Astrocyte (in vitro differentiated cells and primary cell): ENCODE data around the gene EFTUD2. TPM values are rescaled to one million over a fixed set of nuclear protein-coding genes. Genes with fewer than 3 reads are reported as not detected.

Experiments used
- DNase-seq: peaks from one replicate; pipeline ENCODE4 v3.0.0-alpha.2; 2010; ENCODE audit warnings: low read depth
- FAIRE-seq: peaks from 2 replicates; lab custom pipeline; 2011; peaks lifted over from hg19 to GRCh38; lab: Jason Lieb, UNC
- H2AFZ ChIP-seq: 2 replicates; pipeline ENCODE4 v1.6.0; 2012; ENCODE audit warnings: low read depth, low read length, inconsistent platforms
- H3K27ac ChIP-seq: 2 replicates; pipeline ENCODE4 v1.5.1; 2011; ENCODE audit warnings: low read depth, low read length, inconsistent platforms
- H3K27me3 ChIP-seq: 2 replicates; pipeline ENCODE4 v1.6.0; 2011; ENCODE audit warnings: low read length, inconsistent platforms; ENCODE audit not compliant: insufficient read depth
- H3K36me3 ChIP-seq: 2 replicates; pipeline ENCODE4 v1.5.1; 2011; ENCODE audit warnings: low read length, inconsistent platforms; ENCODE audit not compliant: insufficient read depth
- H3K4me1 ChIP-seq: 2 replicates; pipeline ENCODE4 v1.5.1; 2011; ENCODE audit warnings: low read length, inconsistent platforms; ENCODE audit not compliant: insufficient read depth
- H3K4me2 ChIP-seq: 2 replicates; pipeline ENCODE4 v1.6.0; 2012; ENCODE audit warnings: low read length, inconsistent platforms
- H3K4me3 ChIP-seq: 2 replicates; pipeline ENCODE4 v1.5.1; 2011; ENCODE audit warnings: low read depth, mild to moderate bottlenecking, low read length, inconsistent platforms; ENCODE audit not compliant: insufficient read depth
- H3K79me2 ChIP-seq: 2 replicates; pipeline ENCODE4 v1.6.0; 2012; ENCODE audit warnings: mild to moderate bottlenecking, low read length, inconsistent platforms; ENCODE audit not compliant: insufficient read depth
- H3K9ac ChIP-seq: 2 replicates; pipeline ENCODE4 v1.6.0; 2012; ENCODE audit warnings: mild to moderate bottlenecking, low read length, inconsistent platforms
- H3K9me3 ChIP-seq: 2 replicates; pipeline ENCODE4 v1.5.1; 2012; ENCODE audit warnings: low read depth, mild to moderate bottlenecking, low read length, inconsistent platforms; ENCODE audit not compliant: insufficient read depth
- H4K20me1 ChIP-seq: 2 replicates; pipeline ENCODE4 v1.6.0; 2012; ENCODE audit warnings: low read length, inconsistent platforms; ENCODE audit not compliant: insufficient read depth
- H3K27ac Mint-ChIP-seq: one replicate; pipeline ENCODE4 v1.8.0; 2021; ENCODE audit warnings: mild to moderate bottlenecking, mixed read lengths; ENCODE audit not compliant: unreplicated experiment
- H3K27me3 Mint-ChIP-seq: one replicate; pipeline ENCODE4 v1.8.0; 2021; ENCODE audit warnings: low read depth, mixed read lengths; ENCODE audit not compliant: unreplicated experiment
- H3K36me3 Mint-ChIP-seq: one replicate; pipeline ENCODE4 v1.8.0; 2021; ENCODE audit warnings: low read depth, mixed read lengths; ENCODE audit not compliant: unreplicated experiment
- H3K4me1 Mint-ChIP-seq: one replicate; pipeline ENCODE4 v1.8.0; 2021; ENCODE audit warnings: low read depth, mixed read lengths; ENCODE audit not compliant: unreplicated experiment
- H3K4me3 Mint-ChIP-seq: one replicate; pipeline ENCODE4 v1.8.0; 2021; ENCODE audit warnings: mild to moderate bottlenecking, moderate library complexity, mixed read lengths; ENCODE audit not compliant: unreplicated experiment
- H3K9me3 Mint-ChIP-seq: one replicate; pipeline ENCODE4 v1.8.0; 2021; ENCODE audit warnings: mild to moderate bottlenecking, mixed read lengths; ENCODE audit not compliant: unreplicated experiment
- EZH2 ChIP-seq: IDR thresholded peaks from 2 replicates; pipeline ENCODE4 v1.6.1; 2012; ENCODE audit warnings: mild to moderate bottlenecking, low read length, inconsistent platforms; ENCODE audit not compliant: insufficient read depth
- total RNA-seq: library from RNA; stranded (reverse); gene quantifications from 2 replicates; pipeline ENCODE4 v1.2.1, GENCODE V29; 2021
- TF ChIP-seq, protein P1 (sequence below): IDR thresholded peaks from 2 replicates; pipeline ENCODE4 v1.5.1; 2011; ENCODE audit warnings: low read depth, mild to moderate bottlenecking, inconsistent platforms, low read length, moderate library complexity; ENCODE audit not compliant: insufficient read depth

Gene EFTUD2
- total RNA-seq, 1 donor from 2014 or later: 129 TPM

DNA sequence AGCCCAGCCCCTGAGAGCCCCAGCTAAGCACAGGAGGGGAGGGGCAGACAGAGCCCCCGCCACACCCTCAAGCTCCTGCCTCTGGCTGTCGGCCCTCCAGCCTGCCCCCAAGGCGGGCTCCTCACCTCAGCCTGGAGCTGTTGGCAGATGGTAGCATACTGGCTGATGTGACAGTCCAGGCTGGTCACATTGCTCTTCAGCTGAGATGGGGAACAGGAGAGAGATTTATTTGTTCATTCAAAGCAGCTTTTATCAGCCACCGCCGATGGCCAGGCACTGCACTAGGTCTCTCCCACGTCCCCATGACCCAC is 33.5 kb upstream of the EFTUD2 start:
- Histone ChIP-seq H3K27me3 (no peaks in the 10 kb centered on the region), H3K4me2 (no peak overlapping the region), H3K9me3 (no peaks in the 10 kb centered on the region), H3K4me3 (no peak overlapping the region), H4K20me1 (no peaks in the 10 kb centered on the region), H2AFZ (no peak overlapping the region), H3K4me1 (no peaks in the 10 kb centered on the region), H3K36me3 (peaks cover 7% of the 10 kb centered on the region), H3K79me2 (peaks cover 29% of the 10 kb centered on the region), H3K27ac (no peak overlapping the region), H3K9ac (no peak overlapping the region)
- no peaks in the 10 kb centered on the region for H3K9me3 Mint-ChIP-seq
- TF ChIP-seq EZH2: no peak
- no peak overlapping the region for H3K27ac Mint-ChIP-seq
- no peak for DNase-seq
- no peaks in the 10 kb centered on the region for H3K4me1 Mint-ChIP-seq
- FAIRE-seq: no peak
- H3K4me3 Mint-ChIP-seq: no peak overlapping the region
- H3K27me3 Mint-ChIP-seq: peaks cover 6% of the 10 kb centered on the region
- H3K36me3 Mint-ChIP-seq: no peaks in the 10 kb centered on the region

DNA sequence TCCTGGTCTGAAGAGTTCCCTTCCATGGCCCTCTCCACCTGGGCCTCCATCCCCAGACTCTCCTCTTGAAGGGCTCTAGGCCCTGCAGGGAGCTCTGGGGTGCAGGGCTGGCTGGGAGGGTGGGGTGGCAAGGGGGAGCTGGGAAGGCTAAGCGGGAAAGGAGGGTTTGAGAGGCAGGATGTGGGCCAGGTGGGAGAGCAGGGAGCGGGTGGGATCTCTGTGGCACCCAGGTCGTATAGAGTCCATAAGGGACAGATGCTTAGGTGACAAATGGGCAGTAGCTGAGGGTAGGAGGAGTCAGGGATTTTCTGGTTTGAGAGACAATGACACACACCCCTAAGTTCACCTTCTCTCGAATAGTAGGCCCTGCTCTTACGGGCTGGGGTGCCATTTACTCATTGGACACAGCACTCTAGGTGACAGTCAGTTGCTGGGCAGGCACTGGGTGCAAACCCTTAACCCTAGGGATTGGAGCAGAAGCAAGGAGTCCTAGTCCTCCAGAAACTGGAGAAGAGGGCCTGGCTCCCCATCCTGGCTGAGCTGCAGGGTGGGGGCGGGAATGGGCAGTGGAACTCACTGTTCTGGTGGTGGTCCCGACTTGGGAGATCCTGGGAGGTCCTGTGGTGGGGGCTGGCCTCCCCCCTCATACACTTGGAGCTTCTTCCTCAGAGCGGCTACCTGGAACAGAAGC is 33.0 kb upstream of the EFTUD2 start:
- Histone ChIP-seq H2AFZ (no peak overlapping the region), H3K9me3 (no peaks in the 10 kb centered on the region), H3K27me3 (no peaks in the 10 kb centered on the region), H3K9ac (no peak overlapping the region), H3K36me3 (peaks cover 9% of the 10 kb centered on the region), H3K4me2 (no peak overlapping the region), H3K4me1 (no peaks in the 10 kb centered on the region), H3K27ac (no peak overlapping the region), H3K4me3 (no peak overlapping the region), H4K20me1 (no peaks in the 10 kb centered on the region), H3K79me2 (peaks cover 24% of the 10 kb centered on the region)
- no peaks in the 10 kb centered on the region for H3K9me3 Mint-ChIP-seq
- DNase-seq (no peak), FAIRE-seq (no peak)
- peaks cover 6% of the 10 kb centered on the region for H3K27me3 Mint-ChIP-seq
- H3K27ac Mint-ChIP-seq: no peak overlapping the region
- TF ChIP-seq, protein P1, sequence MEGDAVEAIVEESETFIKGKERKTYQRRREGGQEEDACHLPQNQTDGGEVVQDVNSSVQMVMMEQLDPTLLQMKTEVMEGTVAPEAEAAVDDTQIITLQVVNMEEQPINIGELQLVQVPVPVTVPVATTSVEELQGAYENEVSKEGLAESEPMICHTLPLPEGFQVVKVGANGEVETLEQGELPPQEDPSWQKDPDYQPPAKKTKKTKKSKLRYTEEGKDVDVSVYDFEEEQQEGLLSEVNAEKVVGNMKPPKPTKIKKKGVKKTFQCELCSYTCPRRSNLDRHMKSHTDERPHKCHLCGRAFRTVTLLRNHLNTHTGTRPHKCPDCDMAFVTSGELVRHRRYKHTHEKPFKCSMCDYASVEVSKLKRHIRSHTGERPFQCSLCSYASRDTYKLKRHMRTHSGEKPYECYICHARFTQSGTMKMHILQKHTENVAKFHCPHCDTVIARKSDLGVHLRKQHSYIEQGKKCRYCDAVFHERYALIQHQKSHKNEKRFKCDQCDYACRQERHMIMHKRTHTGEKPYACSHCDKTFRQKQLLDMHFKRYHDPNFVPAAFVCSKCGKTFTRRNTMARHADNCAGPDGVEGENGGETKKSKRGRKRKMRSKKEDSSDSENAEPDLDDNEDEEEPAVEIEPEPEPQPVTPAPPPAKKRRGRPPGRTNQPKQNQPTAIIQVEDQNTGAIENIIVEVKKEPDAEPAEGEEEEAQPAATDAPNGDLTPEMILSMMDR: no peak
- no peak for TF ChIP-seq EZH2
- no peak overlapping the region for H3K4me3 Mint-ChIP-seq
- no peaks in the 10 kb centered on the region for H3K36me3 Mint-ChIP-seq
- no peaks in the 10 kb centered on the region for H3K4me1 Mint-ChIP-seq

DNA sequence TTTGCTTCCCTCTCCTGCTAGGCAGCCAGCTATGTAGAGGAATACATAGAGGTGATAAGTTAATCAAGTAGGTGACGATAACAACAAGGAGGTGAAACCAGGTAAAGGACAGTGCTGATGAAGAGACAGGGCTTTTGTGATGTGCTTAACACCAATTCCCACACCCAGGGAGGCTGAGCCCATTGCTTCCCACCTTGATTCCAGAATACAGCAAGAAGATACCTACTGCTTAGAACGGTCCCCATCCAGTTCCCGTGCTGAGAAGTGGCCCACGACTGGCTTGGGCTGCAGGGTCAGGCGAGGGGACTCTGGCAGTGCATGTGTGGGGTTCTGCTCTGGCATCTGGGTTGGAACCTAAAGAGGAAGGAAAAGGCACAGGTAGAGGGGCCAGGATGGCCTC is 32.1 kb upstream of the EFTUD2 start:
- Histone ChIP-seq H4K20me1 (no peaks in the 10 kb centered on the region), H3K9ac (no peak overlapping the region), H3K79me2 (peaks cover 19% of the 10 kb centered on the region), H3K4me2 (no peak overlapping the region), H3K4me3 (no peak overlapping the region), H3K27me3 (no peaks in the 10 kb centered on the region), H2AFZ (no peak overlapping the region), H3K9me3 (no peaks in the 10 kb centered on the region), H3K4me1 (no peaks in the 10 kb centered on the region), H3K36me3 (peaks cover 9% of the 10 kb centered on the region), H3K27ac (no peak overlapping the region)
- H3K4me1 Mint-ChIP-seq: no peaks in the 10 kb centered on the region
- no peak for DNase-seq
- H3K9me3 Mint-ChIP-seq: no peaks in the 10 kb centered on the region
- H3K27me3 Mint-ChIP-seq: peaks cover 6% of the 10 kb centered on the region
- no peak overlapping the region for H3K4me3 Mint-ChIP-seq
- no peak for FAIRE-seq
- no peak overlapping the region for H3K27ac Mint-ChIP-seq
- H3K36me3 Mint-ChIP-seq: no peaks in the 10 kb centered on the region
- TF ChIP-seq, protein P1: no peak
- no peak for TF ChIP-seq EZH2
